Bronchial epithelial cell (primary cell): ENCODE data around the gene TRERF1. TPM values are rescaled to one million over a fixed set of nuclear protein-coding genes. Genes with fewer than 3 reads are reported as not detected.

Experiments used
- DNase-seq: peaks from one replicate; pipeline ENCODE4 v3.0.0-alpha.2; 2010; ENCODE audit warnings: low read depth
- FAIRE-seq: peaks from 2 replicates; lab custom pipeline; 2011; peaks lifted over from hg19 to GRCh38; lab: Jason Lieb, UNC
- H3K27me3 ChIP-seq: 2 replicates; pipeline ENCODE4 v1.5.1; 2011; ENCODE audit warnings: low read length; ENCODE audit not compliant: control insufficient read depth, insufficient read depth
- H3K36me3 ChIP-seq: 2 replicates; pipeline ENCODE4 v1.5.1; 2011; ENCODE audit warnings: low read length; ENCODE audit not compliant: control insufficient read depth, insufficient read depth
- H3K4me3 ChIP-seq: 2 replicates; pipeline ENCODE4 v1.5.1; 2011; ENCODE audit warnings: mild to moderate bottlenecking, low read depth, low read length, control low read depth
- CTCF ChIP-seq: IDR thresholded peaks from 2 replicates; pipeline ENCODE4 v1.5.1; 2011; ENCODE audit warnings: mild to moderate bottlenecking, moderate library complexity, low read length, control low read depth, inconsistent platforms; ENCODE audit not compliant: insufficient read depth, severe bottlenecking
- total RNA-seq: library from RNA; depleted of rRNA; stranded (reverse); fragments of >200 nt; gene quantifications from 2 replicates; pipeline ENCODE4 v1.2.1, GENCODE V29; 2014

Gene TRERF1
- total RNA-seq, 1 donor from 2014 or later, result 1.8 TPM

- no peak for FAIRE-seq
- no peak for TF ChIP-seq CTCF
Measured at GRCh38 chr6:42452171-42453030, 675 bp upstream of the TRERF1 start.

GRCh38 chr6:42450477-42451332 is 1.0 kb downstream of the TRERF1 start:
- FAIRE-seq, result no peak
- DNase-seq, result peak; percentile 5
- Histone ChIP-seq H3K4me3 (peak overlapping the region; percentile 47), H3K27me3 (no peaks in the 10 kb centered on the region), H3K36me3 (no peaks in the 10 kb centered on the region)
- TF ChIP-seq CTCF, result no peak

More at GRCh38 chr6:42452171-42453030, 675 bp upstream of the TRERF1 start:
- no peaks in the 10 kb centered on the region for H3K27me3 ChIP-seq
- H3K4me3 ChIP-seq, result peak overlapping the region; percentile 47
- peak; percentile 51 for DNase-seq
- no peaks in the 10 kb centered on the region for H3K36me3 ChIP-seq

GRCh38 chr6:42449917-42450476 is 1.7 kb downstream of the TRERF1 start:
- Histone ChIP-seq H3K4me3 (peak overlapping the region; percentile 47), H3K27me3 (no peaks in the 10 kb centered on the region), H3K36me3 (no peaks in the 10 kb centered on the region)
- FAIRE-seq, result no peak
- DNase-seq, result peak; percentile 10
- no peak for TF ChIP-seq CTCF

- DNase-seq (peak; percentile 69), FAIRE-seq (no peak)
- Histone ChIP-seq H3K27me3 (no peaks in the 10 kb centered on the region), H3K36me3 (no peaks in the 10 kb centered on the region), H3K4me3 (no peak overlapping the region)
- TF ChIP-seq CTCF, result no peak
Measured at GRCh38 chr6:42448927-42449659, 2.6 kb downstream of the TRERF1 start.

GRCh38 chr6:42448391-42448790 is 3.3 kb downstream of the TRERF1 start:
- DNase-seq, result no peak
- H3K36me3 ChIP-seq, result no peaks in the 10 kb centered on the region
- no peak for FAIRE-seq
- H3K27me3 ChIP-seq, result no peaks in the 10 kb centered on the region
- TF ChIP-seq CTCF, result no peak
- no peak overlapping the region for H3K4me3 ChIP-seq
